ENCODE results near the gene CNGA3.
A peak's percentile ranks its signal among the peaks of the same experiment; 100 is the strongest.

Gene CNGA3

GRCh38 chr2:98329549-98329948 lies 16.7 kb upstream of the CNGA3 start:
- DNase-seq = no peak

DNA sequence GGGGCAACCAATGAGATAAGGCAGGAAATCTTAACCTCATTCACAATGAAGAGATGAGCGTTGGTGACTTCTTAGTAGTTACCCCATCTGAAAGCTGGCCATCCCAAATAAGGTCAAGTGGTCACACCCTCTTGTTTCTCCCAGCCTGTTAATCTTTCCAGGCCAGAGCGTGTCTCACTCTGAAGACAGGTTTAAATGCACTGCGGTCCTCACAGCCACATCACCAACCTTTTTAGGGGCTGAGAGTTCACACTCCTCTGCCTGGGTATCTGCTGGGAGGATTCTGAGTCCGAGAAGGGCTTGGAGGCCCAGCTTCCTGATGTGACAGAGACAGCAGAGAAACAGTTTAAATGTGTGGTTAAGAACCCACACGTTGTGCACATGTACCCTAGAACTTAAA lies 13.3 kb upstream of the CNGA3 start:
- no peak for DNase-seq

GRCh38 chr2:98333922-98334321 lies 12.3 kb upstream of the CNGA3 start:
- no peak for DNase-seq

DNA sequence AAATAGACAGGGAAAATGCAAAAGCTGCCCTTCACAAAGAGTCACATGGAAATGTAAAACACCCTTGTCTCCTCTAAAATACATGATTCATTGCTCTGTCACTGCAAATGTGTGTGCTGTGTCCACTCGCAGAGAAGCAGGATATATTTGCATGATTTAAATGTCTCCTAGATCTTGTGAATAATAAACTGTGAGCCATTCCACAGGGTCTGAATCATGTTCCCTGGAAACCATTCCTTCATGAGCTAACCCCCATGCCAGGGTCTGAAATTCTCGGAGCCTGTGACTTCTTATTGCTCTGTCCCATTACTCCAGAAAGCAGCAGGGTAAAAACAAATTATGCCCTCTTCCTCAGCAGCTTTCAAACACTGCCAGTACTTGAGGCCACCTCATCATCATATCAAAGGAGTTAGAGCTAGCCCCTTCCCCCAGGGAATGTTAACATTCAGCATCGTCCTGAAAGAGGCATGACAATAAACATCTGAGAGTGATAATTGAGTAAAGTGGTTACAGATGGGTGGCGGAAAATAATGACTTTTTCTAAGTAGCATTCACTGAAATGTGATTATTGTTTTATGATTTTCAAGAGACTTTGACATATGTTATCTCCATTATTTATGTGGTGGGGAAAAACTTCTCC lies 11.7 kb upstream of the CNGA3 start:
- no peak for DNase-seq

GRCh38 chr2:98335271-98335670 lies 11.0 kb upstream of the CNGA3 start:
- no peak for DNase-seq

GRCh38 chr2:98341241-98341640 lies 5.0 kb upstream of the CNGA3 start:
- no peak for DNase-seq

GRCh38 chr2:98343285-98343684 lies 3.0 kb upstream of the CNGA3 start:
- no peak for DNase-seq

DNA sequence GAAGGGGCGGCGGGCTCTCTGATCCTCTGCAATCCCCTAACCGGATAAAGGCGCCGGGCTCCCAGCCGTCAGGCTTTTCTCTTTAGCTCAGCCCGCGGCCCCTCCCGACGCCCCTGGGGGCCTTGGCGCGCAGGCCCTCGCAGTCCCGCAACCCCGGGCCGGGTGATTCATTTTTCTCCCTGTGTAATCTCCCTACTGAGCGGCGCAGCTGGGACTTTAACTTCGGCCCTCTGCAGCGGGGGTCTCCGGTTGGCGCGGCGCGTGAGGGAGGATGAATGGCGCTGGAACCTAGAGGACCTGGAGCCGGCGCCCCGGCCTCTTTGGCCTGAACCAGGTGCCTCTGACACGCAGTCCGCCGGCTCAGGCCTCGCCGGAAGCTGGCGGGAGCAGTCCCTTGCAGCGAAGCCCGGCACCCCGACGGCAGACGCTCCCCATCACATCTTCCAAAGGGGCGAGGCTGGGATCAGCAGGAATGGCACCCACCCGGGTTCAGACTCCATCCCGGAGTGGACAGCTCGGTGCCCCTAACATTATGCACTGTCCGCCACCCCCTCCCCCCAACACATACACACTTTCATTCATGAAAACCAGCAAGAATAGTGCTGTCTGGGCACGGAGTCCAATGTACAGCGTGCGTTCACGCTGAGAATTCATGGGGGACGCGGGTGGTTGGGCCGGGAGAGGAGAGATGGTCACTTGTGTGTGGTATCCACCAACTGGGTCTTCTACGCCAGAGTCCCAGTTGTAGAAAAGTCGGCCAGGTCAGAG lies 1.2 kb downstream of the CNGA3 start:
- DNase-seq = no peak

DNA sequence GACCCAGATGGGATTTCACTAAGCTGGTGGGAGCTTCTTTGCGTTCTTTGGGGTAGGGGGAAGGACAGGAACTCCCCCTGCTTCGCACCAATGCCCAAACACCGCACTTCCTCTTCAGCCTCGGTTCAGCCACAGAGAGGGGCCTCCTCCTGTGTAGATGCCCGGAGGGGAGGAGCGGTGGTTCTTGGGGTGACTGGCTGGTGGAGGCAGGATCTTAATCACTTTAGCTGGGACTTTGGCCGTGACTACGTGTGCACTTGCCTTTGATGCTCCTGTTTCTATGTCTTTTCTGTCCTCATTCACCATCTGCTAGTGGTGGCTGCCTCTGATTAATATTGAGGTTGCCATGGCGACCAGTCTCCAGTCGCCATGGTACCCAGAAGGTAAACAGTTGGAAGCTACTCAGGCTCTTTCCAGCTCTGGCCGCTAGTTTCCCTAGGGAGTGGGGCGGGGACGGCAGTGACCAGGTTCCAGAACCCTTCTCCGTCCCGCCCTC lies 1.9 kb downstream of the CNGA3 start:
- DNase-seq = no peak

DNA sequence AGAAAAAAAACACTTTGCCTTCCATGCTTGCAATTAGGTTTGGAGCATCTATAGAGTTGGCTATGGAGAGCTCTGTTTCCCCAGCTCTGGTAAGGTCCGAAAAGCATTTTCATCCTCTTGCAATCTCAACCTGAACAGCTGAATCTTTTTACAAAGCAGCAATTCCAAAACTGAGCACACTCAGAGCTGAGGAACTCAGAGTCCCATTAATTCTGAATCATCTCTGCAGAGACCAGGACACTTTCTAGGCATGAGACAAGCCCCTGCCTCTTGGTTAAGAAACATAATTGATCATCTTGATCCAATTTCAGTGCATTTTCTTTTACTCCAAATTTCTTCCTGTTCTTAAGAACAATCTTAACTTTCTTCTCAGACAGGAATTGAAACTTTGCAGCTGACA lies 4.2 kb downstream of the CNGA3 start:
- no peak for DNase-seq

GRCh38 chr2:98355881-98356280 lies 9.6 kb downstream of the CNGA3 start:
- DNase-seq = no peak

GRCh38 chr2:98356729-98357128 lies 10.5 kb downstream of the CNGA3 start:
- no peak for DNase-seq

DNA sequence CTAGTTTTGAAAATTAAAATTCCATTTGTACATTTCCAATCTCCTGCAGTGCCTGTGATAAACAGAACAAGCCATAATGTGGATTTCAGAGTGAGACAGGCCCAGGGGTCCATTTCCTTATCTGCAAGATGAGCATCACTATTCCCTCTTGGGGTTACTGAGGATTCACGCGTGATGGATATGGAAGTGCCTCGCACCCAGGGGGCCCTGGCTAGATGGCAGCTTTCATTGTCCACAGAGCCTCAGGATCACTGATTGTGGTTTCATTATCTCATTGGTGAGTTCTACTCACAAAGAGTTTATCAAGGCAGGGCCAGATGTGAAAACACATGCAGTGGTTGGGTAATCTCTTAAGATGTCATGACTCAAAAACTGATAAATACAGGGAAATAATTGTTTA lies 11.6 kb downstream of the CNGA3 start:
- no peak for DNase-seq

DNA sequence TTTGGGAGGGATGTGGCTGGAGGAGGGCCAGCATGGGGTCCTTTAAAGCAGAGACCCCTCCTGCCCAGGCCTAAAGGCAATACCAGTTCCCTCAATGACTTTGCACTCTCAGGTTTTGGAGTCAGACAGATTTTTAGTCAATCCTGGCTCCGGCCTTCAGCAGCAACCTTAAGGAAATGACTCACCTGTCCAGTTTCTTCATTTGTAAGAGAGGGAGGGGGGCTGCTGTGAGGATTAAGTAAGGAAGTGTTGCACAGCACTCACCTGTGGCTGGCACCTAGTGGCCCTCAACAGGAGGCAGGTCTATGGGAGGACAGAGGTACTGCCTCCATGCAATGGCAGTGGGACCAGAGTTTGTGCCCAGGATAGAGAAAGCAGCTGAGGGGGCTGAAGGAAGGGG lies 13.7 kb downstream of the CNGA3 start:
- DNase-seq = no peak

- no peak for DNase-seq
Measured at GRCh38 chr2:98367721-98368120, 21.5 kb downstream of the CNGA3 start.

GRCh38 chr2:98369710-98370239 lies 23.5 kb downstream of the CNGA3 start:
- no peak for DNase-seq

GRCh38 chr2:98372121-98372520 lies 25.9 kb downstream of the CNGA3 start:
- DNase-seq = no peak

- no peak for DNase-seq
Measured at GRCh38 chr2:98372579-98372978, 26.3 kb downstream of the CNGA3 start.

DNA sequence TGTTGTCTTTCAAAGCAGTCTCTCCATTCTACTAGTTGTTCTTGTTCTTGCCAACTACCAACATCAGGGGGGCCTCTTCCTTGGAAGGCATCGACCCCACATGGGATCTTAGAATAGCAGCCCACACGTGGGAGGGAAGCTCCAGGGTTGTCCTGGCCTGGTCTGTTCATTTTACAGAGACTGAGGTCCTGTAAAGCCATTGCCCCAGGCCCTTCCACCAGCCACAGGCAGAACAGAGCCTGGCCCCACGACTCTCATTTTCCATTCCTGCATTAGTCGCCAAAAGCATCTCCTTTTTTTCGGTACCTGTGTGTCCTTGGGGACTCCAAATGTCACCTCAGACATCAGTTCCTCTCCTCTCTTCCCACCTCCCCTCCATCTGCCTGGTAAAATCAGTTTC lies 28.0 kb downstream of the CNGA3 start:
- no peak for DNase-seq

- DNase-seq = no peak
Measured at GRCh38 chr2:98374958-98375570, 28.8 kb downstream of the CNGA3 start.

- no peak for DNase-seq
Measured at GRCh38 chr2:98376301-98376910, 30.1 kb downstream of the CNGA3 start.

DNA sequence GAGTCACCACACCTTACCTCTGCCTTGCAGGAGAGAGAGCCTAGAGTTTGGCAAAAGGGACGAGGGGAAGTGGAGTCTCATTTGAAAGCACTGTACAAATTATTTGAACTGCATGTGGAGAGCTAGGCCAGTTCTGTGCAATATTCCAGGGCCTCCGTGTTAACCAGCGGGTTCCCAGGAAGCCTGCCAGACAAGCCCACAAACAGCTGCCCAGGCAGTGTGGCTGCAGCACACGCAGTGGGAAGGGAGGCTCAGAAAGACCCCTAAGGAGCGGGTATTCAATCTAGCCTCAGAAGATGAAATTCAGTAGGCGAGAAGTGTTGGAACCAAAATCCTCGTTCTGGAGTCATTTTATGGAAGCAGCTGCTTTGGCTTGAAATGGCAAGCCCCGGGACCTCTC lies 30.7 kb downstream of the CNGA3 start:
- peak; percentile 45 for DNase-seq

DNA sequence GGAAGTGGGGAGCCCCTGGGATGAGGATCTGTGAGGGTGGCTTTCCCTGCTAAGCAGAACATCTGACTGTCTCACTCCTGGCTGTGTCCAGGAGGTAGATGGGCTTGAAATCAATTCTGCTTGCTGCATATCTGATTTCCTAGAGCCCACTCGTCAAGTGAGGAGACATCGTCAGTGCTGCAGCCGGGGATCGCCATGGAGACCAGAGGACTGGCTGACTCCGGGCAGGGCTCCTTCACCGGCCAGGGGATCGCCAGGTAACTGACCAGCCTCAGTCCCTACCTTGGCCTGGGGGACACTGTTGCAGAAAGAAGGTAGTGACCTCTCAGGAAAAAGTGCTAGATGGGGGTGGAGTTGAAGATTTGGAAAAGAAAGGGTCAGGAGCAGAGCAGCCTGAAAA lies 31.3 kb downstream of the CNGA3 start:
- DNase-seq = no peak

All from right hindlimb (tissue), 1 donor.